PC-9 (cell line): Measurements from ENCODE around the gene SLC38A3. TPM values are rescaled to one million over a fixed set of nuclear protein-coding genes. Genes with fewer than 3 reads are reported as not detected.

Source experiments
- BruUV-seq: library from RNA; stranded (reverse); fragments of 400-500 nt; replicated peaks from 2 replicates; lab custom pipeline; 2021; lab: Mats Ljungman, UMichigan
- CTCF ChIA-PET: fragments of 300-600 bp; sonication (Branson Sonifier 250); formaldehyde crosslinking; loops from one replicate; lab custom pipeline; 2022; ENCODE audit warnings: antibody characterized with exemption; lab: Charles Lee
- POLR2A ChIA-PET: fragments of 300-600 bp; sonication (Branson Sonifier 250); formaldehyde crosslinking; loops from one replicate; lab custom pipeline; 2022; ENCODE audit warnings: antibody characterized with exemption; ENCODE audit not compliant: unreplicated experiment; lab: Charles Lee
- DNase-seq, 2 experiments: peaks; one replicate each; pipeline versions ENCODE4 v3.0.0 to v3.0.0-alpha.2; 2015 to 2022; ENCODE audit warnings: mixed read lengths in 1 of 2
- H2AFZ ChIP-seq: fragments of 200-600 bp; sonication (generic); 2 replicates; pipeline ENCODE4 v1.8.1; 2017; ENCODE audit warnings: antibody characterized with exemption
- H3F3A ChIP-seq: fragments of 200-600 bp; sonication (generic); 2 replicates; pipeline ENCODE4 v1.8.1; 2017; ENCODE audit warnings: antibody characterized with exemption, mild to moderate bottlenecking, low read depth; ENCODE audit not compliant: insufficient read depth
- H3K27ac ChIP-seq: fragments of 200-600 bp; sonication (generic); 2 replicates; pipeline ENCODE4 v1.6.1; 2016; ENCODE audit warnings: mixed run types
- H3K27me3 ChIP-seq: fragments of 200-600 bp; sonication (generic); 2 replicates; pipeline ENCODE4 v1.6.1; 2016; ENCODE audit warnings: low read depth, mixed run types; ENCODE audit not compliant: insufficient read depth
- H3K36me3 ChIP-seq: fragments of 200-600 bp; sonication (generic); 2 replicates; pipeline ENCODE4 v1.6.1; 2016; ENCODE audit warnings: low read depth, mixed run types
- H3K4me1 ChIP-seq: fragments of 200-600 bp; sonication (generic); replicated peaks from 2 replicates; pipeline ENCODE4 v1.6.1; 2016; ENCODE audit warnings: mixed run types; ENCODE audit not compliant: insufficient read depth
- H3K4me2 ChIP-seq: fragments of 200-600 bp; sonication (generic); 2 replicates; pipeline ENCODE4 v1.6.1; 2017; ENCODE audit warnings: mixed run types
- H3K4me3 ChIP-seq: fragments of 200-600 bp; sonication (generic); 2 replicates; pipeline ENCODE4 v1.6.1; 2016; ENCODE audit warnings: mixed run types
- H3K79me2 ChIP-seq: fragments of 200-600 bp; sonication (generic); 2 replicates; pipeline ENCODE4 v1.6.1; 2017; ENCODE audit warnings: low read depth, mixed run types
- H3K9me2 ChIP-seq: fragments of 200-600 bp; sonication (generic); 2 replicates; pipeline ENCODE4 v1.8.1; 2017; ENCODE audit warnings: mild to moderate bottlenecking; ENCODE audit not compliant: insufficient read depth
- H3K9me3 ChIP-seq: fragments of 200-600 bp; sonication (generic); 2 replicates; pipeline ENCODE4 v1.8.1; 2016; ENCODE audit warnings: low read depth; ENCODE audit not compliant: insufficient read depth
- H4K20me1 ChIP-seq: fragments of 200-600 bp; sonication (generic); 2 replicates; pipeline ENCODE4 v1.8.1; 2017; ENCODE audit not compliant: insufficient read depth
- CTCF ChIP-seq: fragments of 200-600 bp; sonication (generic); conservative IDR thresholded peaks from 2 replicates; pipeline ENCODE4 v1.6.1; 2017; ENCODE audit warnings: mixed run types, antibody characterized with exemption, mild to moderate bottlenecking, moderate library complexity
- EZH2 ChIP-seq: fragments of 200-600 bp; sonication (generic); IDR thresholded peaks from 2 replicates; pipeline ENCODE4 v1.8.0; 2017; ENCODE audit warnings: antibody characterized with exemption, low read depth
- intact Hi-C: fragments of 100-400 bp; cut with micrococcal nuclease; formaldehyde crosslinking; loops from one replicate; pipeline ENCODE4 v1.10.0; 2022; ENCODE audit not compliant: unreplicated experiment
- total RNA-seq: library from RNA; stranded (reverse); gene quantifications from 2 replicates; pipeline ENCODE4 v1.2.3, GENCODE V29; 2021

SLC38A3 gene
- total RNA-seq, 1 experiment from 2014 or later: 0.37 TPM

GRCh38 chr3:50237754-50238548, 32.9 kb downstream of the SLC38A3 start:
- BruUV-seq: TSS peak; percentile 73
- Histone ChIP-seq H3K79me2 (peaks cover 23% of the 10 kb centered on the region), H3K4me1 (peaks cover 24% of the 10 kb centered on the region), H3F3A (no peaks in the 10 kb centered on the region; the same call in 1 of the 2 replicates), H3K27ac (no peak overlapping the region), H3K9me3 (no peaks in the 10 kb centered on the region), H3K27me3 (no peaks in the 10 kb centered on the region), H3K36me3 (no peaks in the 10 kb centered on the region), H3K4me2 (peak overlapping the region; percentile 93), H2AFZ (no peak overlapping the region), H3K9me2 (no peaks in the 10 kb centered on the region), H4K20me1 (no peaks in the 10 kb centered on the region), H3K4me3 (peak overlapping the region; percentile 66; the same call in 1 of the 2 replicates)
- POLR2A ChIA-PET: no interaction called here
- no peak for TF ChIP-seq EZH2
- no peak for TF ChIP-seq CTCF
- DNase-seq: peak; percentile 48 to 73
- CTCF ChIA-PET: interaction anchor here (0.7 to 0.9 kb wide), 2 partner anchors 8 to 11 kb away, joined by 3 read pairs; no protein-coding TSS in a partner anchor
- intact Hi-C loops: loop anchor here (1.0 to 2.0 kb wide), 2 partner anchors 10 to 27 kb away; no protein-coding TSS in a partner anchor

GRCh38 chr3:50238549-50239026, 33.5 kb downstream of the SLC38A3 start:
- Histone ChIP-seq H4K20me1 (no peaks in the 10 kb centered on the region), H3K9me3 (no peaks in the 10 kb centered on the region), H3K36me3 (no peaks in the 10 kb centered on the region), H3K27me3 (no peaks in the 10 kb centered on the region), H3K4me1 (peaks cover 24% of the 10 kb centered on the region), H3K9me2 (no peaks in the 10 kb centered on the region), H3K79me2 (peaks cover 23% of the 10 kb centered on the region), H3K4me2 (peak overlapping the region; percentile 93), H3K4me3 (no peak overlapping the region), H3F3A (peaks cover 4% of the 10 kb centered on the region; the same call in 1 of the 2 replicates), H3K27ac (no peak overlapping the region), H2AFZ (no peak overlapping the region)
- BruUV-seq: no TSS peak
- intact Hi-C loops: no loop called here
- POLR2A ChIA-PET: no interaction called here
- TF ChIP-seq EZH2 (no peak), CTCF (no peak)
- DNase-seq: peak in 1 of 2 experiments; percentile 72
- CTCF ChIA-PET: interaction anchor here (0.7 to 0.9 kb wide), 2 partner anchors 8 to 12 kb away, joined by 3 read pairs; no protein-coding TSS in a partner anchor

- peaks cover 5% of the 10 kb centered on the region; the same call in 1 of the 2 replicates for H3F3A ChIP-seq
- no peaks in the 10 kb centered on the region for H3K9me2 ChIP-seq
- H3K9me3 ChIP-seq: no peaks in the 10 kb centered on the region
- H3K4me3 ChIP-seq: no peak overlapping the region
- H3K27me3 ChIP-seq: no peaks in the 10 kb centered on the region
- no peak overlapping the region for H2AFZ ChIP-seq
- ChIA-PET CTCF (interaction anchor here (0.6 kb wide), 1 partner anchor 82 kb away, joined by 3 read pairs; no protein-coding TSS in a partner anchor), POLR2A (no interaction called here)
- no peak overlapping the region for H3K27ac ChIP-seq
- no peak for TF ChIP-seq EZH2
- TF ChIP-seq CTCF: no peak
- no peaks in the 10 kb centered on the region for H4K20me1 ChIP-seq
- no TSS peak for BruUV-seq
- no peak for DNase-seq
- no peak overlapping the region for H3K4me2 ChIP-seq
- peaks cover 23% of the 10 kb centered on the region for H3K79me2 ChIP-seq
- intact Hi-C loops: no loop called here
- peaks cover 24% of the 10 kb centered on the region for H3K4me1 ChIP-seq
- H3K36me3 ChIP-seq: no peaks in the 10 kb centered on the region
These were observed 34.6 kb downstream of the SLC38A3 start for GRCh38 chr3:50239649-50240048.
